Neutrophil (primary cell): ENCODE results near the gene CYP26B1.

Experiments used
- H3K27ac ChIP-seq: fragments of 200-600 bp; sonication (generic); 2 replicates; pipeline ENCODE4 v1.5.1; 2016; ENCODE audit warnings: mild to moderate bottlenecking, moderate library complexity
- H3K27me3 ChIP-seq: fragments of 200-600 bp; sonication (generic); 2 replicates; pipeline ENCODE4 v1.6.0; 2016; ENCODE audit warnings: mild to moderate bottlenecking
- H3K36me3 ChIP-seq: fragments of 200-600 bp; sonication (generic); 2 replicates; pipeline ENCODE4 v1.5.1; 2017
- H3K4me1 ChIP-seq, 2 experiments: fragments of 200-600 bp in 1 of 2; sonication (generic) in 1 of 2; 1 replicate in 1 of 2; 2 replicates in 1 of 2; pipeline versions ENCODE4 v1.5.1 to v1.6.1; 2013 to 2016; ENCODE audit warnings: low read depth in 1 of 2, low read length in 1 of 2, mild to moderate bottlenecking in 1 of 2, moderate library complexity in 1 of 2; ENCODE audit not compliant: control insufficient read depth in 1 of 2, insufficient read depth in 1 of 2
- H3K4me3 ChIP-seq, 2 experiments: fragments of 200-600 bp in 1 of 2; sonication (generic) in 1 of 2; 1 replicate in 1 of 2; 2 replicates in 1 of 2; pipeline ENCODE4 v1.5.1; 2013 to 2016; ENCODE audit warnings: low read depth in 1 of 2, low read length in 1 of 2, mild to moderate bottlenecking in 1 of 2, moderate library complexity in 1 of 2
- H3K9me3 ChIP-seq: fragments of 200-600 bp; sonication (generic); 2 replicates; pipeline ENCODE4 v1.5.1; 2016
- CTCF ChIP-seq: fragments of 200-600 bp; sonication (generic); IDR thresholded peaks from 2 replicates; pipeline ENCODE4 v1.5.1; 2016; ENCODE audit warnings: antibody characterized with exemption

The CYP26B1 gene

GRCh38 chr2:72143441-72144273, 4.0 kb downstream of the CYP26B1 start:
- Histone ChIP-seq H3K36me3 (no peaks in the 10 kb centered on the region), H3K9me3 (no peaks in the 10 kb centered on the region), H3K27me3 (peaks cover 100% of the 10 kb centered on the region), H3K27ac (no peak overlapping the region), H3K4me1 (peaks cover 11 to 47% of the 10 kb centered on the region in 2 experiments), H3K4me3 (no peak overlapping the region)
- no peak for TF ChIP-seq CTCF

GRCh38 chr2:72142570-72143440, 4.9 kb downstream of the CYP26B1 start:
- Histone ChIP-seq H3K9me3 (no peaks in the 10 kb centered on the region), H3K27me3 (peaks cover 94% of the 10 kb centered on the region), H3K27ac (no peak overlapping the region), H3K36me3 (no peaks in the 10 kb centered on the region), H3K4me1 (peaks cover 8 to 44% of the 10 kb centered on the region in 2 experiments), H3K4me3 (no peak overlapping the region)
- no peak for TF ChIP-seq CTCF

GRCh38 chr2:72141881-72142451, 5.7 kb downstream of the CYP26B1 start:
- Histone ChIP-seq H3K4me3 (no peak overlapping the region), H3K27ac (no peak overlapping the region), H3K36me3 (no peaks in the 10 kb centered on the region), H3K27me3 (peaks cover 86% of the 10 kb centered on the region), H3K9me3 (no peaks in the 10 kb centered on the region), H3K4me1 (peaks cover 8 to 36% of the 10 kb centered on the region in 2 experiments)
- TF ChIP-seq CTCF = no peak

GRCh38 chr2:72141032-72141645, 6.5 kb downstream of the CYP26B1 start:
- peaks cover 77% of the 10 kb centered on the region for H3K27me3 ChIP-seq
- H3K9me3 ChIP-seq = no peaks in the 10 kb centered on the region
- H3K27ac ChIP-seq = no peak overlapping the region
- peaks cover 8 to 27% of the 10 kb centered on the region in 2 experiments for H3K4me1 ChIP-seq
- no peak for TF ChIP-seq CTCF
- H3K36me3 ChIP-seq = no peaks in the 10 kb centered on the region
- no peak overlapping the region for H3K4me3 ChIP-seq

GRCh38 chr2:72140621-72140960, 7.1 kb downstream of the CYP26B1 start:
- no peaks in the 10 kb centered on the region for H3K9me3 ChIP-seq
- H3K4me1 ChIP-seq = peaks cover 8 to 23% of the 10 kb centered on the region in 2 experiments
- peaks cover 72% of the 10 kb centered on the region for H3K27me3 ChIP-seq
- H3K4me3 ChIP-seq = no peak overlapping the region
- H3K27ac ChIP-seq = no peak overlapping the region
- H3K36me3 ChIP-seq = no peaks in the 10 kb centered on the region
- no peak for TF ChIP-seq CTCF
